RCC 7860 (cell line): ENCODE results near the gene SYNDIG1.

Experiments
- DNase-seq: peaks from one replicate; pipeline ENCODE4 v3.0.0-alpha.2; 2015; ENCODE audit warnings: low spot score
- FAIRE-seq: peaks from 2 replicates; lab custom pipeline; 2012; peaks lifted over from hg19 to GRCh38; lab: Jason Lieb, UNC

Gene SYNDIG1

DNA sequence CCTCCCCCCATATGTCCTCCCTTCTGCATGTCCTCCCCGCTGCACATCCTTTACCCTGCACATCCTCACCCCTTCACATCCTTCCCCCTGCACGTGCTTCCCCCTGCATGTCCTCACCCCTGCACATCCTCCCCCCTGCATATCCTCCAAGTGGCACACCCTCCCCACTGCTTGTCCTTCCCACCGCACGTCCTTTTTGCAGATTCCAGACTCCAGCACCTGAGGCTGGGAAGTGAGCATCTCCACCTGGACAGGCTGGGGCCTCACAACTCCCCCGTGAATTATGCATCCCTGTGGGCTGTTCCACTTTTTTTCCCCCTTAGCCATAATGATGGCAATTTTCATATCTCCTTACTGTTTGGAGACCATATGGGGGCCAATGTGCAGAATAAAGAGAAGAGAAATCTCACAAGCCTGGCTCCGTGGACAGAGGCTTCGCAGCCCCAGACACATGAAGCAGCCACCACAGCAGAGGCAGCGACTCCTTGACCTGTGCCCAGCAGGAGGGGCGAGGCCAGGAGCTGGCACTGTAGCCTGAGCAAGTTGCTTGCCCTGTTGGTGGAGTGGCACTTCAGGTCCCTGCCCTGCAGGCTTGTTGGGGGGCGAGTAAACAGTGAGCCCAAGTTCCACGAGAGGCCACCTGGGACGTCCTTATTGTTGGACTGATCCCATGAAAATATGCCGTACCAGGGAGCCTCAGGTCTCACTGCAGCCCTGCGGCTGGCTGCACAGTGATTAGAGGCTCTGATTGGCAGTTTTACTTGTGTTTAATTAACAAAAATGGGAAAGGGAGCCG is 113.1 kb downstream of the SYNDIG1 start:
- no peak for DNase-seq
- no peak for FAIRE-seq

DNA sequence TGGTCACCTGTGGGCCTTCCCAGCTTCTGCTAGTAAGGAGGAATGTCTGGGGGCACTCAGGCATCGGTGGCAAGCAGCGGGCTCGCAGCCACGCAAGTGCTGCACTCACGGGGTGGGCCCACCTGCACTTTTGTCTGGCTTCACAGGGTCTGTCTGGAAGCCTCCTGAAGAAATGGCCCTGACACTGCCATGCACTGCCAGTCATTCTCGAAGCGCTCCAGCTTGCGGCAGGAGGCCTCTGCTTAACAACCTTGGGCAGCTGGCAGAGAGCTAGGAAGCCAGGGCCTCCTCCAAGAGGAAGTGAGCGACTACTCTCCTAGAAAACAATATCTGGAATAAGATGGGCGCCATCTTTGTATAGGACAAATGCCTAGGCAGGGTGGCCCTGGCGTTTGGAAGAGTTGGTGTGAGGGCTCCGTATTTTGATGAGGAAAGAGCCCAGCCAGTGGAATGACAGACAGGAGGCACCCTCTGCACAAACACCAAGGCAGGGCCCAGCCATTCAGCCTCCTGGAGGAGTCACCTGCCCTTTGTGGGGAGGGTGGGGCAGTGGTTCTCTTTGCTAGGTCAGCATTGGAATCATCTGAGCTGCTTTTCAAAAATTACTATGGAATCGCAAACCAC is 113.9 kb downstream of the SYNDIG1 start:
- FAIRE-seq (no peak), DNase-seq (no peak)

DNA sequence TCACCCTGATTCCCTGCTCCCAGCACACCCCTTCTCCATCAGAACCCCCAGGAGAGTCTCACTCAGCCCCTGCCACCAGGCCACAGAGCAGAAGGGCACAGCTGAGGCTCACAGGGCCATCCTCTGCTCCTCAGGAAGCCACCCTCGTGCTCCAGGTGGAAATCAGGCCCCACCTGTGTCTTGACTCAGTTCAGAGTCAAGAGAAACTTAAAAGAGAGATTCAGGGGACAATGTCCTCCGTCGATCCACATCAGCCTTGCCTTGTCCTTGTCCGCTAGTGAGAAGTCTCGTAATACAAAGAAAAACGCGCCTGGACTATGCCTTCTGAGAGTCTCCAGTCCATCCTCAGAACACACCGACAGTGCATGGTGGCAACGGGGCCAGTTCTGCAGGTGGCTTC is 114.6 kb downstream of the SYNDIG1 start:
- FAIRE-seq = no peak

DNA sequence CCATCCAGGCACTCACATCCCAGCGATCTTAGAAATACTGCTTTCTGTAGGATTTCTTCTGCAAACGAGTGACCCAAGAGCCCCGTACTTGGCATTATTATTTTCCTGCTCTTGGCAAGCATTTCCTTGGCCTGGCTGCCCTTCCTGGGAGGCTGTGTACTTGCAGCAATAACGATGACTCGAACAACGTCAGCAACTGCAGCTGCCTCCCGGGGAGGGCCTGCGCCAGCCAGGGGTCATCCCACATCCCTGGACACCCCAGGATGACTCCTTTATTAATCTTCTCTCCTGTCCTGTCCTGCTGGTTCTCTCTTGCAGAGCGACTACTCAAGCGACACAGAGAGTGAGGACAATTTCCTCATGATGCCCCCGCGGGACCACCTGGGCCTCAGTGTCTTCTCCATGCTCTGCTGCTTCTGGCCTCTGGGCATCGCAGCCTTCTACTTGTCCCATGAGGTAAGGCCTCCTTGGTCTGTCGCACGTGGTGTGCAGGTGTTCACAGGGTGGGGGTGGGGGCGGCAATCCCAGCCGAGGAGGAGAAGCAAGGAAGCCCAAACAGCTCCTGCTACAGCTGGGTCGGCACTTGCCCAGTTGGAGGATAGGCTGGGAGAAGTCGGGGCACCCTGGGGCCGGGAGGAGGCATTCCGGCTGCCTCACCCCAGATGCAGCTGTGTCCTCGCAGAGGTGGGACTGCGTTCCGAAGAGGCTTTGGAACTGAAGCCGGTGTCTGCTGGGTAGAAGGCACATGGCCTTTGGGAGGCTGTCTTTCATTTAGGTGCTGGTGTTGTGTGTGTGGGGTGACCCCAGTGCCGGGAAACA is 115.3 kb downstream of the SYNDIG1 start:
- DNase-seq = no peak
- no peak for FAIRE-seq

More for the DNA sequence above, 114.6 kb downstream of the SYNDIG1 start:
- no peak for DNase-seq

DNA sequence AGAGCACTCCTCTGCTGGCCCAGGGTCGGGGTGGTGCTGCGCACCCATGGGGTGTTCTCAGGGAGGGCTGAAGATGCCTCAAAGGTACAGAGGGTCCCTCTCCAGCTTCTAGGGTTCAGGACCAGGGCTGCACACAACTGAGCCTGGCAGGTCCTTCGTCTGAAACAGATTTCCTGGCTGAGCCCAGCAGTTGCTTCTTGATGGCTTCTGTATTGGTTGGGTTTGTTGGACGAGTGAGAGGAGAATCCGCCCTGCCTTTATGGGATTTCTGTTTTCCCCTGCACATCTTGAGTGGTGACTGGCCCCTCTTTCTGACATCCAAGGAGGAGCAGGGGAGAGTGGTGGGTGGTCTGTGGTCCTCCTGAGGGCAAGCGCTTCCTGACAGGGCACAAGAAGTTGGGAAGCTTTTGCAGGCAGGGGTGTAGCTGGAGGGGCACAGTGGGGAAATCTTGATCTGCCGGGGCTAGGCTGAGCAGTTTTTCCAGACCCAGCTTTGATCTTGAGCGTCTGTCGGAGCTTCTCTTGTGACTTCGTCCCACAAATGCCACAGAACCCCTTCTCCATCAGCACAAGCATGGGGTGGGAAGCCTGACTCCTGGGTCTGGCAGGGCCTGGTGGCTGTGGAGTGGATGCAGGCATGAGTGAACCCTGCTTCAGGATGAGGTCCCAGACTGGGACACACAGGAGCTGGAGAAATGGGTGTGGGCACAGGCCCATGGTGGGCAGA is 116.5 kb downstream of the SYNDIG1 start:
- DNase-seq (no peak), FAIRE-seq (no peak)

DNA sequence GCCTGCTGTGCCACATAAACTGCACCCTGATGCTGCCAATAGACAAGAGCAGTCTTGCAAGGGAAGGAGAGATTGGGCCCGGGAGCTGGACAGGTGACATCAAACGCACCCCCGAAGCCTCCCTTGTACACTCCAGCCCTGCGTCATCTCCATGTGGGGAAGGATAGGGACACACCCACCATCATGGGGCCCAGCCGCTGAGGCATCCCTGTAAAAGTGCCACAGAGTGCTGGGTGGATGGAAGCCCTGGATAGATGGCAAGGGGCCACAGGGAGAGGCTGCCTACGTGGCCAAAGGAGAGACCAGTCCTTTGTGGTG is 117.1 kb downstream of the SYNDIG1 start:
- DNase-seq = no peak
- FAIRE-seq = no peak

DNA sequence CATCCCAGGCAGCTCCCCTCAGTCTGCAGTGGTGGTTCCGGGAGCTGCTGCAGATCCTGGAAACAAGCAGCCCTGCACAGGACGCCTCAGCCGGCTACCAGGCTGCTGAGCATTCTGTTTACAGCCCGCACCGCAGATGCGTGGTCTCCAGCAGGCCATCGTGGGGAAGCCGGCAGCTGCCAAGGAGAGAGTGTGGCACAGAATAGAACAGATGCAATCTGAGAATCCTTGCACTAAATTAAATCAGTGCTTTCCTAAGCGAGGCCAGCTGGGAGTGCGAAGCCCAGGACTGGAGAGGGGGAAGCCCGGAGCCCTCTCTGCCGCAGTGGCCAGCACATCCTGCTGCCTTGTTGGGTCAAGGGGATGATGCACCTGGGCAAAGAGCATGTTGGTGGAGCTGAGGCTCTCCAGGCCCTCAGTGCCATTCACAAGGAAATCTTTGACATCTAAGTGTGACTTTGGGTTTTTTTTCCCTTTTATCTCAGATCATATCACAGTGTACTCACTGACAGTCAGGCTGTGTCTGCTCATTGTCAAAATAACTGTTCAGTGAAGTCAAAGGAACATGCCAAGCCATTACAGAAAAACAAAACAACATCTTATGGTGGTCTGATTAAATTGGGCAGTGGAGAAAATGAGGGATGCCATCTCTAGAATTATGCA is 118.1 kb downstream of the SYNDIG1 start:
- no peak for FAIRE-seq

DNA sequence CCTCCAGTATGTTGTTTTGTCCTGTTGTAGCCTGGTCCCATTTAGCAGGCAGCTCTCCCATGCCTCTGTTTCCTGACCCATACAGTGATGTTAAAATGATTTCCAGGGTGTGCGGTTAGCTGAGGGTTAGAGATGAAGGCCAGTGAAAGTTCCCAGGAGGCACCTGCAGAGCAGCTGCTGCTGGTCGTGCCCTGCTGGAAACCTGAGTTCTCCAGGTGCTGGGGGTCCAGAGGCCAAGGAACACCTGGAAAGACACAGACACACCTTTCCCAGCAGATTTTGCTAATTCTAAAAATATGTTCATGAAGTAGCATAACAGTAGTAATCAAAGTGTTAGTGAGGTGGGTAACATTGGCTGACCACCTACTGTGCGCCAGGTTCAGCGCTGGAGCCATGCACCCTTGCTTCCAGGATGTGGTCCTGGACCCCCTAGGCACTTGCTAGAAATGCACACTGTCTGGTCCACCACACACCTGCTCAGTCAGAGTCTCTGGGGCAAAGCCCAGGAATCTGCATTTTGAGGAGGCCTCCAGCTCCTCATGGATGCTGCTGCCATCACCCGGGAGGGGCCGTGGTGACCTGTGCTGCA is 118.7 kb downstream of the SYNDIG1 start:
- DNase-seq (no peak), FAIRE-seq (no peak)

More for the DNA sequence above, 118.1 kb downstream of the SYNDIG1 start:
- no peak for DNase-seq

DNA sequence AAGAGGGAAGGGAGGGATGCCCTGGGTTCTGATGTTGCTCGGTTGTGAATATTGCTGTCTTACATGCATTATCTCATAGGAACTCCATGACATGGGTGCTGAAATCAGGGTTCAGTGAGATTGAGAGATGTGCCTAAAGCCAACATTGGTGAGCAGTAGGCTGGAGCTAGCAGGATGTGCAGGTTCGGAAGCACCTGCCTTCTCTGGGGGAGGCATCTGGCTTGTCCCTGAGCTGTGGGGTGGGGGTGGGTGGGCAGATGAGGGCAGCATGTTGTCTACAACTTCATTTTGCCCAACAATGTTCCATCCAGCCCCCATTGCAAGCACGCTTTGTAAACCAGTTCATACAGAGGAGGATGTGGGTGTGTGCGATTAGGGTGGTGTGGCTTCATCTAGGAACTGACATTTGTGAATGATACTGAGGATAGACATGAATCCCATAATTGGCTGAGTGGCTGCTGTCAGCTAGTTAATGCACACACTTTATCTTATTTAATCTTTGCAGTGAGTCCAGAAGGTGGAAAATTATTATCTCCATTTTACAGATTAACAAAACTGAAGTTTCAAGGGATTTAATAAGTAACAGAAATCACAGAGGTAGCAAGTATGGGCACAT is 119.4 kb downstream of the SYNDIG1 start:
- FAIRE-seq = no peak
- no peak for DNase-seq

DNA sequence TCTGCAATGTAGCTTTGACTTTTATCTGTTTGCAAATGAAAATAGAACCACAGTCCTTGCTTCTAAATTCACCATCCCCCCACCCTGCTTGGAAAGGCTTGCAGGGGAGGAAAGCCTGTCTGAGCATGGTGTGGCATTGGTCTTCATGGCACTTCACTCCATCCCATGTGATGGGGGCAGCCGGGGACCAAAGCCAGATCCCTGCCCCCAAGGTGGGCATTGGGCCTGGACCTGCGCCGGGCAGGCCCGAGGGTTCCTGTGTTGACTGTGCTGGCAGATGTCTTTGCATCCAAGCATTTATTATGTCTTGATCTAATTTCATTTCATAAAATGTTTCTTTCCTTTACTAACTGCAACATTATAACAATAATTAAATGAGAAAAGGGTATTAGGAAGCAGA is 120.0 kb downstream of the SYNDIG1 start:
- no peak for FAIRE-seq
- DNase-seq = no peak

DNA sequence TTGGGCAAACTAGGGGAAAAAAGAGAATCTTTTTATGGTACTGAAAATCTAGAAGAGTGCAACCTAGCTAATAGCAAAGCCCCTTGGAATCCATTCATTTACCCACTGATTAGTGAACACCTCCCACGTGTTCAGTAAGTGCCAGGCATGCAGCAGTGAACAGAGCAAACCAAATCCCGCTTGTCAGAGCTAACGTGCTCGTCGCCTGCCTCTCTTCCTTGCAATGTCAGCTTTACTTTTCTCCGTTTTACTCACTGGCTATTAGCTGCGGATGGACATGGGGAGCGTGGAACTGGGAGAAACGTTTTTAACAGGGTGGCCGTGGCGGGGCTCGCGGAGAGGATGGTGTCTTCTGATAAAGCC is 120.4 kb downstream of the SYNDIG1 start:
- FAIRE-seq (no peak), DNase-seq (no peak)

DNA sequence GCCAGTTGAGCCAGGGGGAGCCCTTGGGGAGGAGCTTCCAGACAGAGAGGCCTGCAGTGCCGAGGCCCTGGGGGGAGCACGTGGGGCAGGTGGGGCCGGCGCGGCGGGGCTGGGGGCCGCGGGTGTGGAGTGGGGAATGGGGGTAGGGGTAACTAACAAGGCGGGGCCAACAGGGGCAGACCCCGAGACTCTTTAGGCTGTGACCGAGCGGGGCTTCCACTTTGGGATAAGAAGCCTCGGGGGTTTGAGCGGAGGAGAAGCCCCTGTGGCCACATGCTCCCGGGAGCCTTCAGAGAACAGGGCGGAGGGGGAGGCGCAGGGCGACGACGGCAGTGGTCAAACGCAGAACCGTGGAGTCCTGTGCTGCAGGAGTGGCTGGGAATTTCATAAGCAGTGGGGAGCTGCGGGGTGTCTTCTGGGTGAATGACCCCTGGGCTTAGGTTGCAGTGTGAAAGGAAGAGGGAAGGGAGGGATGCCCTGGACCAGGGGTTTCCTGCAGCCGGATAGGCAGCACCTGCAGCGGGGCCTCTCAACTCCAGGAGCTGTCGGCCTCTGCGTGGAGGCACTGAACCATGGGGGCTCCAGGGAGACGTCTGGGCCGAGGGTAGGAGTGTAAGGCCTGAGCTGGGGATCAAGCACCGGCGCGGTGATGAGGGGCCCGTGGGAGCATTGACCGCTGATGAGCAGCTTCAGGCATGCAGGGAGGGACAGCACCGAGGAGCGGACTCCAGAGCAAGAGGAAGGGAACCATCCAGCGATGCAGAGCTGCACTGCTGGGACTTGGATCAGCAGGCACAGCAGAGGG is 121.0 kb downstream of the SYNDIG1 start:
- no peak for DNase-seq
- FAIRE-seq = no peak

DNA sequence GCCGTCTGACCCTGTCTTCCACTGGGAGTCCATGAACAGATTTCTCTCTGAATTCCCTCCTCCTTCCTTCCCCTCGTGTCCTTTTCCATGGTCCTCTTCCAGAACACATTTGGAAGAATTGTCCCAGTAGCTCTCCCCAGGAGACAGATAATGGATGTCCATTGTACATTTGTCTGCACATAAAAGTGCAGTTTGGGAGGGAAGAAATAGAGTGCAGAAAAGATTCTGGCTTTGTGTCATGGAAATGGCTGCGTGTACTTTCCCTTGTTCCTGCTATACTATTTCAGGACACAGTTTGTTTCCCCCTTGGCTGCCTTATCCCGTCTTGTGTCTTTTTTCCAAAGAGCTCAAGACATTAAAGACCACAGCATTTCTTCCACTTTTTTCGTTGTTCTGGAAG is 127.6 kb downstream of the SYNDIG1 start:
- DNase-seq = no peak
- no peak for FAIRE-seq

DNA sequence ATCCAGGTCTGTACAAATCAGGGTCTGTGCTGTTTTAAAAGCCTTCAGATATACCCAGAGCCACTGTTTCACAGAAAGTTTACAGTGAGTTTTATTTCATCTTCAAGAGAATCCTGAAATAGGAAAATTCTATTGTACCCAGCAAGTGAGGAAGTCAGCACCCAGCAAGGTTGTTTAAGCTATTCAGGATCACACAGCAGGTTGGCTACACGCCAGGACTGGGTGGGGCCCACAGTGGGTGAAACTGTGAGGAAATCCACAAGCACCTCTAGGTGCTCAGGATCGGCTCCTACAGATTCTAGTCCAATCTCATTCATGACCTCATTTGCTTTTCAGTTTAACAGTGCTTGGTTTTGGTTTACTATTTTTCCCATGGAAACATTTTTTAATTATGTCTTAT is 128.9 kb downstream of the SYNDIG1 start:
- no peak for FAIRE-seq
- DNase-seq = no peak

DNA sequence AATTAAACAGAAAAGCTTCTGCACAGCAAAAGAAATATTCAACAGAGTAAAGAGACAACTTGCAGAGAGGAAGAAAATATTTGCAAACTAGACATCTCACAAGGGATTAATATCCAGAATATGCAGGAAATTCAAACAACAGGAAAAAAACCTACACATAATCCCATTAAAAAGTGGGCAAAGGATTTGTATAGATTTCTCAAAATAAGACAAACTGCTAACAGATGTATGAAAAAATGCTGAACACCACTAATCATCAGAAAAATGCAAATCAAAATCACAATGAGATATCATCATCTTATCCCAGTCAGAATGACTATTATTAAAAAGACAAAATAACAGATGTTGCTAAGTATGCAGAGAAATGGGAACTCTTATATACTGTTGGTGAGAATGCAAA is 129.6 kb downstream of the SYNDIG1 start:
- FAIRE-seq = no peak

DNA sequence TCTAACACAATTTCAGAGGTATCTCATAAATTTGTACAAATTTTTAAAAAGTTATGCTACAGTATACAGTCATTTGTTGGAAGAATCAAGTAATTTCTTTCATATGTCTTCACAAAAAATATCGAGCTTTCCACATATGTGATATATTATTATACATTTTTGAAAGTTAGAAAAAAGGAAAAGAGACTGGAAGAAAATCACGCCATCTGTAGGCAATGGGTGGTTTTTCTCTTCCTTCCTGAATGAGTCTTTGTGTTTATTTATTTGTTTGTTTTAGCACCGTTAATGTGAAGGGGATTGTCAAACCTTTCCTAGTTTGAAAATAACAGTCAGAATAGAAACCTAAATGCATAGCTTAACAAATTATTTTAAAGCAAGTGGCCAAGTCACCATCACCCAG is 130.6 kb downstream of the SYNDIG1 start:
- no peak for FAIRE-seq

More for the DNA sequence above, 129.6 kb downstream of the SYNDIG1 start:
- no peak for DNase-seq

DNA sequence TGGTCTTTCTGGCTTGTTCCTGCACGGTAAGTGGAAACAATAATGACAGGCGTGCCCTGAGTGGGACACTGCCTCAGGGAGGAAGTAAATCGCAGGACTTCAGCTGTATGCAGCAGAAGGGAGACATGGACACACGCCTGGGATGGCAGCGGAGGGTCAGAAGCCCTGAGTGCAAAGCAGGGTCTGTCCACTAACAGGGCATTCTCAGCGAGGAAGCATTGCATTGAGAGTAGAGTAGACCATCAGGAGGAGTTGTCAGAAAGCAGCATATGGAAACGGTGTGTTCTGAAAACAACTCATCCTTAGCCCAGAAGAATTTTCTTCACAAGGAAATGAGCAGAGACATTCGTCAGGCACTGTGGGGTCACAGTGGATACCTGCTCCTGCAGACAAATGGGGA is 134.0 kb downstream of the SYNDIG1 start:
- FAIRE-seq = no peak

More for the DNA sequence above, 130.6 kb downstream of the SYNDIG1 start:
- DNase-seq = no peak

DNA sequence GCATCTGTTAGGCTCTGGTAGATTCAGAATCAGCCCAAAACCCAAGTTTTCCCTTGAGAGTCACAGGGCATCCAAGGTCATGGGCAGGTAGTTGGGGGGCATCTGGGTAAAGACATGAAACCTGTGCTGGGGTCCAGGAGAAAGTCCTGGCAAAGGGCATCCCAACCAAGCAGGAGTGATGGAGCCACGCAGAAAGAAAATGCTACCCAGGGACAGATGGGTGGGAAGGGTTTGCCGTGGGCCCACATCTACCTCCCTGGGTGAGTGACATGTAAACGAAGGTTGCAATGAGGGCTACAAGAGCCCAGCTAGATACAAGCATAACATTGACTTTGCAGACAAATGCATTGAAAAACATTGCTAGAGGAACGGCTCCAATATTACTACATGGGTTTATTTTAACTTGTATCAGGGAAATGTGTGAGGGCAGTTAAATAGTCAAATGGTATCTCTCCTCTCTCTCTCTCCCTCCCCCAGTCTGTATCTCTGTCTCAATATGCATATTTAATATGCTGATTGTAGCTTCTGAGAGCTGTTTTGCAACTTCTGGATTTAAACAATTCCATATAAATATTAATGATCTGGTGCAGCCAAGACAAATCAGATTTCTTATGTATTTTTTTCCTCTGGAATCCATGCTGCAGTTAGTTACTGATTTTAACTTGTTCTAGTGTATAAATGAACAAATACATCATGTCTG is 135.7 kb downstream of the SYNDIG1 start:
- FAIRE-seq = no peak
- DNase-seq = no peak

More for the DNA sequence above, 134.0 kb downstream of the SYNDIG1 start:
- no peak for DNase-seq
